ENCODE measurements around the gene WDR38. TPM values are rescaled to one million over a fixed set of nuclear protein-coding genes. Genes with fewer than 3 reads are reported as not detected.
A peak's percentile ranks its signal among the peaks of the same experiment; 100 is the strongest.

The WDR38 gene
- total RNA-seq, 1 donor from 2014 or later: not detected

DNA sequence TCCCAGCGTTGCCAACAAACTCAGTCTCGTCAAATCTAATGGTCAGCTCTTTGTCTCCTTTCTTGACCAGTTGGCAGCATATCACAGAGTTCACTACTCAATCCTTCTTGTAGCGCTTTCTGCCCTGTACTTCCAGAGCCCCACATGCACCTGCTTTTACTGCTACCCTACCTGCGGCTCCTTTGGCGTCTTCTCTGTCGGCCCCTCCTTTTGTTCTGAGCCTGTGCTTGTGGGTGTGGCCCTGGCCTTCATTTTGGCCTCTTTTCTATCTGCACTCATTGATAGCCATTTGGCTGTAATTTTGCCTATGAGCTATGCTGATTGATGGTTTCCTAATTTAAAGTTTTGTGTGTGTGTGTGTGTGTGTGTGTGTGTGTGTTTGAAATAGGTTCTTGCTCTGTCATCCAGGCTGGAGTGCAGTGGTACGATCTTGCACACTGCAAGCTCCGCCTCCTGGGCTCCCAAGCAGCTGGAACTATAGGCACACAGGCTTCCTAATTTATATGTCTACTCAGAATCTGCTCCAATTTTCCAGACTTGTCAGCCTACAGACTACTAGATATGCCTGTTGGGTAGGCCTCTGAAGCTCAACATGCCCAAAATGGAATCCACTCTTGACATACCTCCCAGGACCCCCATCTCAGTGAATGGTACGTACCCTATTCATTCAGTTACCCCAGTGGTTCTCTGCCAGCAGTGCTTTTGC, 40.9 kb downstream of the WDR38 start:
- peaks cover 11% of the 10 kb centered on the region for H3K27me3 Mint-ChIP-seq (ENCODE audit: unreplicated experiment)
- peak overlapping the region; percentile 4 for H3K4me3 Mint-ChIP-seq (ENCODE audit: unreplicated experiment)
- no peaks in the 10 kb centered on the region for H3K4me1 Mint-ChIP-seq (ENCODE audit: unreplicated experiment)
- H3K27ac Mint-ChIP-seq (ENCODE audit: unreplicated experiment): no peak overlapping the region
- H3K9me3 Mint-ChIP-seq (ENCODE audit: unreplicated experiment): no peaks in the 10 kb centered on the region
- H3K36me3 Mint-ChIP-seq (ENCODE audit: low read depth, unreplicated experiment): peaks cover 39% of the 10 kb centered on the region
- TF ChIP-seq CTCF (IDR thresholded peaks at IDR 0.05; ENCODE audit: unreplicated experiment): no peak
- DNase-seq (ENCODE audit: low spot score): no peak

DNA sequence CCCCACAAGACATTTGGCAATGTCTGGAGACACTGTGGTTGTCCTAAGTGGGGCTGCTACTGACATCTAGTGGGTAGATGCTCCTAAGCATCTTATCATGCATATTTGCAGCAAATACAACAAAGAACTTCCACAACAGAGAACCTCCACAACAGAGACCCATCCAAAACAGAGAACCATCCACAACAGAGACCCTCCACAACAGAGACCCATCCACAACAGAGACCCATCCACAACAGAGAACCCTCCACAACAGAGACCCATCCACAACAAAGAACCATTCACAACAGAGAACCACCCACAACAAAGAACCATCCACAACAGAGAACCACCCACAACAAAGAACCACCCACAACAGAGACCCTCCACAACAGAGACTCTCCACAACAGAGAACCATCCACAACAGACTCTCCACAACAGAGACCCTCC, 41.5 kb downstream of the WDR38 start:
- H3K27ac Mint-ChIP-seq (ENCODE audit: unreplicated experiment): no peak overlapping the region

GRCh38 chr9:124897570-124898460, 44.6 kb downstream of the WDR38 start:
- TF ChIP-seq CTCF (IDR thresholded peaks at IDR 0.05; ENCODE audit: unreplicated experiment): no peak
- no peak overlapping the region for H3K27ac Mint-ChIP-seq (ENCODE audit: unreplicated experiment)
- H3K36me3 Mint-ChIP-seq (ENCODE audit: low read depth, unreplicated experiment): peaks cover 24% of the 10 kb centered on the region
- no peaks in the 10 kb centered on the region for H3K4me1 Mint-ChIP-seq (ENCODE audit: unreplicated experiment)
- H3K27me3 Mint-ChIP-seq (ENCODE audit: unreplicated experiment): peaks cover 9% of the 10 kb centered on the region
- no peak for DNase-seq (ENCODE audit: low spot score)
- H3K4me3 Mint-ChIP-seq (ENCODE audit: unreplicated experiment): no peak overlapping the region
- H3K9me3 Mint-ChIP-seq (ENCODE audit: unreplicated experiment): no peaks in the 10 kb centered on the region

More for the DNA sequence above, 41.5 kb downstream of the WDR38 start:
- H3K9me3 Mint-ChIP-seq (ENCODE audit: unreplicated experiment): no peaks in the 10 kb centered on the region
- H3K4me3 Mint-ChIP-seq (ENCODE audit: unreplicated experiment): no peak overlapping the region
- DNase-seq (ENCODE audit: low spot score): peak; percentile 22
- H3K36me3 Mint-ChIP-seq (ENCODE audit: low read depth, unreplicated experiment): peaks cover 35% of the 10 kb centered on the region
- no peak for TF ChIP-seq CTCF (IDR thresholded peaks at IDR 0.05; ENCODE audit: unreplicated experiment)
- no peaks in the 10 kb centered on the region for H3K4me1 Mint-ChIP-seq (ENCODE audit: unreplicated experiment)
- H3K27me3 Mint-ChIP-seq (ENCODE audit: unreplicated experiment): peaks cover 9% of the 10 kb centered on the region

DNA sequence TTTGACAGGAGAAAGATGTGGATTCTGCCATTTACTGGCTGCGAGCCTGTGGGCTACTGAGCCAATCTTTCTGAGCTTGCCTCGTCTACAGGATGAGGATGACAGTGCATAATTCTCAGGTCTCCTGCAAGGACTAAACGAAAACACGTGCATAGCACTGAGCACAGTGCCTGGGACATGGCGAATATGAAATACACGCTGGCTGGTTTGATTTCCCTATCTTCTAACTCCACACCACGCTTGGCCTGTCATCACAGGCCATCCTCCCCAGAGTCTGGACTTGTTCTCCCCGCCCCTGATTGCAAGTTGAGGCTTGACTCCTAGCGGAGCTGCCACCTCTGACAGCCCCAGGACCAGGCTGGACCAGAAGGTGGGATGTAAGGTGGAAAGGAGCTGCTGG, 46.6 kb downstream of the WDR38 start:
- no peak for TF ChIP-seq CTCF (IDR thresholded peaks at IDR 0.05; ENCODE audit: unreplicated experiment)
- Mint-ChIP-seq H3K27ac (ENCODE audit: unreplicated experiment) (no peak overlapping the region), H3K4me3 (ENCODE audit: unreplicated experiment) (no peak overlapping the region), H3K27me3 (ENCODE audit: unreplicated experiment) (peaks cover 6% of the 10 kb centered on the region), H3K9me3 (ENCODE audit: unreplicated experiment) (no peaks in the 10 kb centered on the region), H3K4me1 (ENCODE audit: unreplicated experiment) (no peaks in the 10 kb centered on the region), H3K36me3 (ENCODE audit: low read depth, unreplicated experiment) (peaks cover 15% of the 10 kb centered on the region)
- DNase-seq (ENCODE audit: low spot score): no peak

DNA sequence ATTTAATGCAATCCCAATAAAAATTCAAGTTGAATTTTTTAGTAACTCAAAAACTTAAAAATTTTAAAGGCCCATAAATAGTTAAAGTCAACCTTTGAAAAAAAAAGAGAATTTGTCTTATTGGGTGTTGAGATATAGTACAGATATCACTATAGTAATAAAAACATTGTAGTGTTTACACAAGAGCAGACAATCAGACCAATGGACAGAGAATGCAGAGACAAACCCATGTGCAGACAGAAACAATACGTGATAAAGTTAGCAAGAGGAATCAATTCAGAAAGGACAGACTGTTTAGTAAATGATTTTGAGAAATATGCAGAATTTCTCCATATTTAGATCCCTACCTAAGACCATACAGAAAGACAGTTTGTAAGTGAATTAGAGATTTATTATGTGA, 53.7 kb downstream of the WDR38 start:
- H3K27ac Mint-ChIP-seq (ENCODE audit: unreplicated experiment): no peak overlapping the region
- no peak for TF ChIP-seq CTCF (IDR thresholded peaks at IDR 0.05; ENCODE audit: unreplicated experiment)
- DNase-seq (ENCODE audit: low spot score): no peak
- H3K27me3 Mint-ChIP-seq (ENCODE audit: unreplicated experiment): peaks cover 1% of the 10 kb centered on the region
- peaks cover 13% of the 10 kb centered on the region for H3K36me3 Mint-ChIP-seq (ENCODE audit: low read depth, unreplicated experiment)
- H3K4me3 Mint-ChIP-seq (ENCODE audit: unreplicated experiment): no peak overlapping the region
- H3K9me3 Mint-ChIP-seq (ENCODE audit: unreplicated experiment): no peaks in the 10 kb centered on the region
- H3K4me1 Mint-ChIP-seq (ENCODE audit: unreplicated experiment): peaks cover 8% of the 10 kb centered on the region
